CD4-positive, alpha-beta T cell (primary cell): ENCODE results near the gene OTUD4. TPM values are rescaled to one million over a fixed set of nuclear protein-coding genes. Genes with fewer than 3 reads are reported as not detected.
A peak's percentile ranks its signal among the peaks of the same experiment; 100 is the strongest.

Experiments
- ATAC-seq: fragments of 200-7000 bp; cut with Tn5 transposase; one replicate; pipeline ENCODE4 v1.10.0; 2022; ENCODE audit warnings: mild to moderate bottlenecking; ENCODE audit not compliant: poor library complexity
- CTCF ChIA-PET: fragments of 350-600 bp; sonication (Branson Sonifier 250); formaldehyde crosslinking; loops from one replicate; lab custom pipeline; 2021; ENCODE audit warnings: antibody characterized with exemption, inconsistent platforms; lab: Charles Lee
- POLR2A ChIA-PET: fragments of 350-600 bp; sonication (Branson Sonifier 250); formaldehyde crosslinking; loops from one replicate; lab custom pipeline; 2021; ENCODE audit warnings: antibody characterized with exemption, inconsistent platforms; lab: Charles Lee
- DNase-seq, 14 experiments: peaks; one replicate each; pipeline ENCODE4 v3.0.0-alpha.2; 2013 to 2020; ENCODE audit warnings: mixed read lengths in 2 of 14
- H3K27ac ChIP-seq, 2 donors: one replicate each; pipeline versions ENCODE4 v1.5.1 to v1.7.0; 2013; ENCODE audit warnings: low read length in 2 of 2, low read depth in 1 of 2, mild to moderate bottlenecking in 1 of 2
- H3K27me3 ChIP-seq, 2 experiments: 1 replicate in 1 of 2; 2 replicates in 1 of 2; pipeline versions ENCODE4 v1.6.1 to v1.7.0; 2013; ENCODE audit warnings: low read length in 2 of 2, control low read depth in 1 of 2, mild to moderate bottlenecking in 1 of 2, moderate library complexity in 1 of 2; ENCODE audit not compliant: insufficient read depth in 2 of 2, control insufficient read depth in 1 of 2
- H3K36me3 ChIP-seq: one replicate; pipeline ENCODE4 v1.6.1; 2013; ENCODE audit warnings: low read length, control low read depth; ENCODE audit not compliant: insufficient read depth
- H3K4me1 ChIP-seq: one replicate; pipeline ENCODE4 v1.6.1; 2013; ENCODE audit warnings: low read length, control low read depth; ENCODE audit not compliant: insufficient read depth
- H3K4me3 ChIP-seq: one replicate; pipeline ENCODE4 v1.5.1; 2013; ENCODE audit warnings: mild to moderate bottlenecking, low read length, moderate library complexity
- H3K9me3 ChIP-seq, 2 experiments: 1 replicate in 1 of 2; 2 replicates in 1 of 2; pipeline versions ENCODE4 v1.6.1 to v1.7.0; 2013; ENCODE audit warnings: low read length in 2 of 2, mild to moderate bottlenecking in 2 of 2, control low read depth in 1 of 2, moderate library complexity in 1 of 2; ENCODE audit not compliant: control insufficient read depth in 1 of 2, insufficient read depth in 1 of 2
- H3K27ac Mint-ChIP-seq: one replicate; pipeline ENCODE4 v1.8.0; 2020; ENCODE audit warnings: mixed read lengths
- H3K27me3 Mint-ChIP-seq: one replicate; pipeline ENCODE4 v1.8.0; 2021; ENCODE audit warnings: mixed read lengths
- H3K36me3 Mint-ChIP-seq: one replicate; pipeline ENCODE4 v1.8.0; 2021; ENCODE audit warnings: low read depth, mixed read lengths
- H3K4me1 Mint-ChIP-seq: one replicate; pipeline ENCODE4 v1.8.0; 2021; ENCODE audit warnings: low read depth, mixed read lengths
- H3K4me3 Mint-ChIP-seq: one replicate; pipeline ENCODE4 v1.8.0; 2020; ENCODE audit warnings: mild to moderate bottlenecking, mixed read lengths
- H3K9me3 Mint-ChIP-seq: one replicate; pipeline ENCODE4 v1.8.0; 2020; ENCODE audit warnings: mixed read lengths
- CTCF ChIP-seq: fragments of 200-600 bp; IDR thresholded peaks from one replicate; pipeline ENCODE4 v1.8.0; 2022; ENCODE audit warnings: antibody characterized with exemption, mild to moderate bottlenecking
- intact Hi-C, 2 experiments: fragments of 100-400 bp; cut with DNase I in 1 of 2; cut with micrococcal nuclease in 1 of 2; formaldehyde crosslinking; loops; one replicate each; pipeline versions ENCODE4 v1.15.1 to v1.9.0; 2023 to 2025; cut with DNase I, micrococcal nuclease
- total RNA-seq, 174 experiments: library from RNA in 2 of 174; stranded (reverse) in 2 of 174; gene quantifications; one replicate each; pipeline ENCODE4 v1.2.3 and lab custom pipeline; 2021 to 2026

OTUD4 gene
- total RNA-seq, 2 experiments from 2014 or later: 75.1 to 81.1 TPM

- Mint-ChIP-seq H3K4me3 (no peak overlapping the region), H3K27ac (peak overlapping the region; percentile 32), H3K9me3 (no peaks in the 10 kb centered on the region), H3K27me3 (no peaks in the 10 kb centered on the region), H3K36me3 (peaks cover 74% of the 10 kb centered on the region), H3K4me1 (peaks cover 15% of the 10 kb centered on the region)
- H3K4me1 ChIP-seq: peaks cover 3% of the 10 kb centered on the region
- no peaks in the 10 kb centered on the region for H3K27me3 ChIP-seq
- H3K9me3 ChIP-seq: no peaks in the 10 kb centered on the region
- ChIA-PET CTCF (no interaction called here), POLR2A (no interaction called here)
- intact Hi-C loops: no loop called here
- ATAC-seq: no peak
- TF ChIP-seq CTCF: no peak
- no peak overlapping the region for H3K4me3 ChIP-seq
- H3K36me3 ChIP-seq: peaks cover 75% of the 10 kb centered on the region
- H3K27ac ChIP-seq: no peak overlapping the region
- no peak for DNase-seq
Measured at GRCh38 chr4:145107126-145107525, 73.3 kb downstream of the OTUD4 start.

- no peak for ATAC-seq
- Mint-ChIP-seq H3K27me3 (no peaks in the 10 kb centered on the region), H3K9me3 (no peaks in the 10 kb centered on the region), H3K36me3 (peaks cover 45% of the 10 kb centered on the region), H3K4me1 (peaks cover 27% of the 10 kb centered on the region), H3K4me3 (no peak overlapping the region), H3K27ac (no peak overlapping the region)
- Histone ChIP-seq H3K27me3 (no peaks in the 10 kb centered on the region), H3K27ac (no peak overlapping the region), H3K4me1 (peaks cover 12% of the 10 kb centered on the region), H3K4me3 (no peak overlapping the region), H3K9me3 (no peaks in the 10 kb centered on the region), H3K36me3 (peaks cover 45% of the 10 kb centered on the region)
- TF ChIP-seq CTCF: no peak
- DNase-seq: peak in 2 of 14 experiments; percentile 24 to 36
- CTCF ChIA-PET: interaction anchor here (0.6 kb wide), 1 partner anchor 63 kb away, joined by 3 read pairs; no protein-coding TSS in a partner anchor
- intact Hi-C loops: loop anchor here in 1 of 2 experiments (5.0 kb wide), 1 partner anchor 1586 kb away; no protein-coding TSS in a partner anchor
- POLR2A ChIA-PET: interaction anchor here (1.6 kb wide), 1 partner anchor 76 kb away, joined by 5 read pairs; no protein-coding TSS in a partner anchor
Measured at GRCh38 chr4:145103496-145103895, 76.9 kb downstream of the OTUD4 start.

GRCh38 chr4:145102619-145103018, 77.8 kb downstream of the OTUD4 start:
- Mint-ChIP-seq H3K27me3 (no peaks in the 10 kb centered on the region), H3K27ac (no peak overlapping the region), H3K4me1 (peaks cover 34% of the 10 kb centered on the region), H3K9me3 (no peaks in the 10 kb centered on the region), H3K36me3 (peaks cover 45% of the 10 kb centered on the region), H3K4me3 (no peak overlapping the region)
- TF ChIP-seq CTCF: no peak
- no peak overlapping the region for H3K27ac ChIP-seq
- no peaks in the 10 kb centered on the region for H3K27me3 ChIP-seq
- H3K36me3 ChIP-seq: peaks cover 38% of the 10 kb centered on the region
- ATAC-seq: no peak
- intact Hi-C loops: loop anchor here in 1 of 2 experiments (5.0 kb wide), 1 partner anchor 1585 kb away; no protein-coding TSS in a partner anchor
- ChIA-PET CTCF (no interaction called here), POLR2A (no interaction called here)
- no peak for DNase-seq
- no peak overlapping the region for H3K4me3 ChIP-seq
- H3K9me3 ChIP-seq: no peaks in the 10 kb centered on the region
- H3K4me1 ChIP-seq: peaks cover 16% of the 10 kb centered on the region
